Measurements from ENCODE around the gene C1QA.

DNA sequence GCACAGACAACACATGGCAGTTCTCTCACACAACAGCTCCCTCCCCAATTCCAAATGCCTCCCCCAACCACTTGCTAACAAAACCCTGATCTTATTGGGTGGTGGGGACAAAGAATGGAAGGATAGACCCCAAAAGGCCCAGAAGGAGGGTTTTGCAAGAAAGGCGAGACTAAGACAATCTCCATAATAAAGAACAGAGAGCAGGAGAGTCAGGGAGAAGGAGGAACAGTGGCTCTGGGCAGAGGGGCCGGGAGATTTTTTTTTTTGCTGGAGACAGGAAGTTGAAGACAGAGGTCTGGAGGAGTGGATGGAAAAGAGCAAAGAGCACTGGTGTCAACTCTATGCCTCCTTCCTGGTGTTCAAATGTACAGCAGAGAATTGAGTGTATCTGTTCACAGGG lies 6.5 kb upstream of the C1QA start:
- TF ChIP-seq, protein P1, sequence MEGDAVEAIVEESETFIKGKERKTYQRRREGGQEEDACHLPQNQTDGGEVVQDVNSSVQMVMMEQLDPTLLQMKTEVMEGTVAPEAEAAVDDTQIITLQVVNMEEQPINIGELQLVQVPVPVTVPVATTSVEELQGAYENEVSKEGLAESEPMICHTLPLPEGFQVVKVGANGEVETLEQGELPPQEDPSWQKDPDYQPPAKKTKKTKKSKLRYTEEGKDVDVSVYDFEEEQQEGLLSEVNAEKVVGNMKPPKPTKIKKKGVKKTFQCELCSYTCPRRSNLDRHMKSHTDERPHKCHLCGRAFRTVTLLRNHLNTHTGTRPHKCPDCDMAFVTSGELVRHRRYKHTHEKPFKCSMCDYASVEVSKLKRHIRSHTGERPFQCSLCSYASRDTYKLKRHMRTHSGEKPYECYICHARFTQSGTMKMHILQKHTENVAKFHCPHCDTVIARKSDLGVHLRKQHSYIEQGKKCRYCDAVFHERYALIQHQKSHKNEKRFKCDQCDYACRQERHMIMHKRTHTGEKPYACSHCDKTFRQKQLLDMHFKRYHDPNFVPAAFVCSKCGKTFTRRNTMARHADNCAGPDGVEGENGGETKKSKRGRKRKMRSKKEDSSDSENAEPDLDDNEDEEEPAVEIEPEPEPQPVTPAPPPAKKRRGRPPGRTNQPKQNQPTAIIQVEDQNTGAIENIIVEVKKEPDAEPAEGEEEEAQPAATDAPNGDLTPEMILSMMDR (IDR thresholded peaks at IDR 0.05; ENCODE audit: borderline replicate concordance, extremely low read depth, low read length, poor library complexity, severe bottlenecking): no peak
- TF ChIP-seq EZH2 (IDR thresholded peaks at IDR 0.05; ENCODE audit: borderline replicate concordance, low read depth, low read length, severe bottlenecking): no peak
